ENCODE data around the gene ACAN. TPM values are rescaled to one million over a fixed set of nuclear protein-coding genes. Genes with fewer than 3 reads are reported as not detected.

The ACAN gene
- total and polyA plus RNA-seq, 2 of the 8 experiments (the other 6 are each of a cell fraction or from before 2014, with no cell fraction given), result 0.71 to 0.73 TPM

DNA sequence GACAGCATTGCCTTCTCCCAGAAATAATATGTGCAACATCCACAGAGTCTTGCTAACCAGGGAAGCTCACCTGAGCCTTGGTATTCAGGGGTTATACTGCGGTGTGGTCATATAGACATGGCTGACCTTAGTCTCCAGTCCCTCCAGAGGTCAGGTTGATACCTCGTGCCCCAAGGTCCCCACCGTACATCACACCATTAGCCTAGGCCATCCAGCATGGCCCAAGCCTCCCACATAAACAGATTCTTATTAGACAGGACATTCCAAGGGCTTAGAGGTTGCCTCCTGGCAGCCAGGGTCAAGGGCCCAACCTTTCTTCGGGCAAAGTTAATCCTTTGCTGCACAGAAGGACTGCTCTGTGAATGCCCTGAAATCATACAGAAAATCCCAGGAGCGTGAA is 18.8 kb downstream of the ACAN start (continued):
- TF ChIP-seq CHD7 (IDR thresholded peaks at IDR 0.05; ENCODE audit: insufficient replicate concordance, low read length) (no peak), NRF1 (IDR thresholded peaks at IDR 0.05; ENCODE audit: low read depth, low read length) (no peak), POLR2AphosphoS5 (IDR thresholded peaks at IDR 0.05; ENCODE audit: low read depth, low read length) (no peak), SUZ12 (IDR thresholded peaks at IDR 0.05; ENCODE audit: low read length) (no peak), KDM1A (IDR thresholded peaks at IDR 0.05; ENCODE audit: borderline replicate concordance, low read length) (no peak), SP2 (IDR thresholded peaks at IDR 0.05; ENCODE audit: low read length) (no peak), SP4 (IDR thresholded peaks at IDR 0.05; ENCODE audit: low read length) (no peak), POLR2A (IDR thresholded peaks at IDR 0.05; ENCODE audit: control extremely low read depth in 1 of 2, low read depth in 2 of 2, low read length in 2 of 2) (no peak), RFX5 (IDR thresholded peaks at IDR 0.05; ENCODE audit: borderline replicate concordance, low read depth, low read length) (no peak), RAD21 (IDR thresholded peaks at IDR 0.05 in 1 of 2, conservative IDR thresholded peaks at IDR 0.05 in 1 of 2; ENCODE audit: low read depth in 2 of 2, low read length in 2 of 2) (no peak)
- TF ChIP-seq, protein P1, sequence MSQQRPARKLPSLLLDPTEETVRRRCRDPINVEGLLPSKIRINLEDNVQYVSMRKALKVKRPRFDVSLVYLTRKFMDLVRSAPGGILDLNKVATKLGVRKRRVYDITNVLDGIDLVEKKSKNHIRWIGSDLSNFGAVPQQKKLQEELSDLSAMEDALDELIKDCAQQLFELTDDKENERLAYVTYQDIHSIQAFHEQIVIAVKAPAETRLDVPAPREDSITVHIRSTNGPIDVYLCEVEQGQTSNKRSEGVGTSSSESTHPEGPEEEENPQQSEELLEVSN (IDR thresholded peaks at IDR 0.05), result no peak
